ES-I3 (cell line): ENCODE results near the gene HIPK2.

Source experiments
- H3K36me3 ChIP-seq: 2 replicates; pipeline ENCODE4 v1.6.1; 2013; ENCODE audit warnings: mild to moderate bottlenecking, low read length, control low read depth, moderate library complexity; ENCODE audit not compliant: insufficient read depth
- H3K4me1 ChIP-seq: 2 replicates; pipeline ENCODE4 v1.6.1; 2013; ENCODE audit warnings: mild to moderate bottlenecking, control low read depth, low read length; ENCODE audit not compliant: insufficient read depth
- H3K9ac ChIP-seq: 2 replicates; pipeline ENCODE4 v1.6.1; 2013; ENCODE audit warnings: low read depth, mild to moderate bottlenecking, low read length, moderate library complexity
- H3K9me3 ChIP-seq: 2 replicates; pipeline ENCODE4 v1.6.1; 2013; ENCODE audit warnings: mild to moderate bottlenecking, low read length, moderate library complexity; ENCODE audit not compliant: control insufficient read depth, insufficient read depth

The HIPK2 gene

DNA sequence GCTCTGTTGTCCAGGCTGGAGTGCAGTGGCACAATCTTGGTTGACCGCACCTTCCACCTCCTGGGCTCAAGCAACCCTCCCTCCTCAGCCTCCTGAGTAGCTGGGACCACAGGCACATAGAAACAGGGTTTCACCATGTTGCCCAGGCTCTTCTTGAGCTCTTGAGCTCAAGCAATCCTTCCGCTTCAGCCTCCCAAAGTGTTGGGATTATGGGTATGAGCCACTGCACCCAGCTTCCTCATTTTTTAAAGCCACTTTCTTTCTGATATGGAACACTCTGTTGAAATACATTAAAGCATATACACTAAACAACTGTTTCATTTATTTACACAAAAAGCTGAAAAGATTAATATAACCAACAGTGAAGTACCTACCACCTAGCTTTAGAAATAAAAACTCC is 137.1 kb downstream of the HIPK2 start:
- H3K36me3 ChIP-seq: no peaks in the 10 kb centered on the region
- no peaks in the 10 kb centered on the region for H3K9me3 ChIP-seq
- no peak overlapping the region for H3K9ac ChIP-seq
- no peaks in the 10 kb centered on the region for H3K4me1 ChIP-seq

DNA sequence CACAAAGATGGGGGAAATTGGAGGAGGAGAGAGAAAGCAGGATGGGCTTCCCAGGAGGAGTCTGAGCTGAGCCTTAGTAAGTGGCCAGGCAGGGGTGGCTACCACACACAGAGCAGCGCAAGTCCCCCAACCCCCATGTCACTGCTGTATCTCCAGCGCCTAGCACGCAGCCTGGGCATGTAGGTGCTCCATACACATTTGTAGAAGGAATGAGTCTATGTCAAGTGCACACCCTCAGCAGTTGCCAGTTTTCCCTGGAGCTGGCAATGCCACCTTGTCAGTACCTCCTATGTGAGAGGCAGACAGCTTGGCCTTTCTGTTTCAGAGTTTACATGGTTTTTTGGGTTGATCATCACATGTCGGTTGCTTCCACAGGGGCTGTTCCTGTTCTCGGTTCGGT is 138.2 kb downstream of the HIPK2 start:
- Histone ChIP-seq H3K36me3 (no peaks in the 10 kb centered on the region), H3K9me3 (no peaks in the 10 kb centered on the region), H3K4me1 (no peaks in the 10 kb centered on the region), H3K9ac (no peak overlapping the region)

DNA sequence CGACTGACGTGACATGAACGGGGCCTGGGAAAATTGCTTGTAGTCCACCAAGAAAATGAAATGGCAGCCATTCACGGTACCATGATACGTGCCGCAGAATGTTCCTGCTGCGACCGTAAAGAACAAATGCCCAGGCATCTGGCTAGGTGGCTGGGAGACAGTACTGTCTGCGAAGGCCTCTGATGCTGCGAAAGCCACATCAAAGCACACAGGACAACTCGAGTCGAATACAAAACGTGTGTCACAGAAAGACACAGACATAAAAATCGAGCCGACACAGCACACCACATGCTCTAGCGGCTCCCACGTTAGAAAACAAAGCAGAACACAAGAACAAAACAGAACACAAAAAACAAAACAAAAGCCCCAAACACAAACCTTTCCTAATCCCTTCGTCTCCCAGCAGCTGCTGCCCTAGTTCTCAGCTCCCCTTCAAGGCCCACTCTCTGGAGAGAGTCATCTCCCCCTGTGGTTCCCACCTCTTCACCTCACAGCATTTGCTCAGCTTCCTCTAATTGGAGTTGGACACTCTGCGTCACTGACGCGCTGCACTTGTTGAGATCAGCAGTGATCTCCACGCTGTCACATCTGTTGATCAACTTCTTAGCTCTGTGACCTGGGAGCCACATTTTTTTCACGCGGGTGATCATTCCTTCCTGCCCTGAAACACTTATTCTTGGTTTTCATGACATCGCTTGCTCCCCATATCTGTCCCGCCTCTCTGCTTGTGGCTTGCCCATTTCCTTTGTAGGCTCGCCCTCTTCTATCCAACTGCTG is 142.1 kb downstream of the HIPK2 start:
- Histone ChIP-seq H3K9me3 (no peaks in the 10 kb centered on the region), H3K9ac (no peak overlapping the region), H3K4me1 (no peaks in the 10 kb centered on the region), H3K36me3 (0 out of 2 replicates have a peak, but pooled peaks cover 2% of the 10 kb centered on the region)

DNA sequence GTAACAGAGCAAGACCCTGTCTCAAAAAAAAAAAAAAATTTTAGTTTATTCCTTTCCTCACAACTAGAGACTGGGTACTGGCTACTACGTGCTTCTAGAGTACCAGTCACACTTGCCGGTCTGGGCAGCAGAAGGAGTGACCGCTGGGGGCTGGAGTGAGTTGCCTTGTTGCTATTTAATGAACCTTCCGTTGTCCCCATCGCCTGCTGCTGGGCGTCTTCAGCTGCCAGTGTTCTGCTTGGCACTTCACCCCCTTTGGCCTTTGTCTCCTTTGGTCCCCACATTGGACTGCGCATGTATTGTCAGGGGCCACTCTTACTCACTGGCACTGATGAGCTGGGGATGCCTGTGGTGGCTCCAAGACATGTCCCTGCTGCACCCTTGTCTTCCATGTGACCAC is 143.7 kb downstream of the HIPK2 start:
- no peaks in the 10 kb centered on the region for H3K9me3 ChIP-seq
- H3K9ac ChIP-seq: no peak overlapping the region
- H3K4me1 ChIP-seq: no peaks in the 10 kb centered on the region
- peaks cover 8% of the 10 kb centered on the region; the same call in 1 of the 2 replicates for H3K36me3 ChIP-seq

DNA sequence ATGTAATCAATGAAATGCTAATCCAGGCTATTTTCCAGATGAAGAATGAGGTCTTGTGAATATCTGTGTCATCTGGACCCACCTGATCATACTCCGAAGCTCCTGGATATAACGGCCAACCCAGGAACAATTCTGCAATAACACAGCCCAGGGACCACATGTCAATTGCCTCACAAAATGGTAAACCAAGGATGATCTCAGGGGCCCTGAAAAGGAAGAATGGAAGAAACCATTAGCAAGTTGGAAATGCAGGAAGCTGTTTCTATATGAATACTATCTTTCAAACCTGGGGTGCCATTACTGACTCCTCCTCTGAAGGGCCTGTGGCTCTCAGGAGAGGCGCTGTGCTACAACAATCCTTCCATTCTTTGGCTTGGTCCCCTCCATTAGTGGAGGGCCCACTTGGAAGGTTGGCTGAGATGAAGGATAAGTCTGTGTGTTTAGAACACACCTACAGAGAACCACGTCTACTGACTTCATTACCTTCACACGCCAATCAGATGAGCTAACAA is 146.2 kb downstream of the HIPK2 start:
- H3K4me1 ChIP-seq: no peaks in the 10 kb centered on the region
- peaks cover 11% of the 10 kb centered on the region; the same call in 1 of the 2 replicates for H3K36me3 ChIP-seq
- H3K9me3 ChIP-seq: no peaks in the 10 kb centered on the region
- H3K9ac ChIP-seq: no peak overlapping the region

DNA sequence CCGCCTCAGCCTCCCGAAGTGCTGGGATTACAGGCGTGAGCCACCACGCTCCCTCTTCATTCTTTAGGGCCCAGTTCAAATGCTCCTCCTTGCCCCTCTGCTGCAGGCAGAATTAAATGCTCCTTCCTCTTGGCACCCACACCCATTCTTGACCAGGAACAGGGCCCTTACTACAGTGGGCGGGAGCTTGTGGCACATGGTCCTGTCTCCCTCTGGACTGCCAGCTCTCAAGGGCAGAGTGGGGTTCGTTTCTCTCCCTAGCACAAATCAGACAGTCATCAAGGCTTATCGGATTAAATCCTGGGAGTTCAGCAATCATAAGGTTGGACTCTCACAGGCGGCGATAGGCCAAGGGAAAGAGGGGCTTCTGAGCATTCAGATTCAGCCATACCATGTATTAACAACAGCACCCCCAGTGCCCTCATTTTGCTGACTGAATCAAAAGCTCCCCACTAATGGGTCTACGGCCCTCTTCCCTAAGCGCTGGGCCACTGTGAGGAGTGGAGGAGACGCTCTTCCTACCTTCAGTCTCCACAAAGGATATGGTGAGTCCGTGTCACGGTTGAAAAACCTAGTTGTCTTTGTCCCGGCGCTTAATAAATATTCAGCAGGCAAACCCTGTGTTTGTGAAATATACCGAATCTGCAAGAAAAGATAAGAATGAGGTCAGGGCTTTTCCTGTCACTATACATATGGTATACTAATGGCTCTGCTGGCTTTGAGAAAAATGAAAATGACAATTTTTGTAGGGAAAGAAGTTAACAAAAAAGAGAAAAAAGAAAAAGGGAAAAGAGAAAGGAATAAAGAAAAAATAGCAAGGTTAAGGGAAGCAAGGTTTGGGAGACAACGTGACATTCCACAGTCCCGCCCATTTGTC is 146.9 kb downstream of the HIPK2 start:
- Histone ChIP-seq H3K36me3 (peaks cover 11% of the 10 kb centered on the region; the same call in 1 of the 2 replicates), H3K4me1 (no peaks in the 10 kb centered on the region), H3K9ac (no peak overlapping the region), H3K9me3 (no peaks in the 10 kb centered on the region)

DNA sequence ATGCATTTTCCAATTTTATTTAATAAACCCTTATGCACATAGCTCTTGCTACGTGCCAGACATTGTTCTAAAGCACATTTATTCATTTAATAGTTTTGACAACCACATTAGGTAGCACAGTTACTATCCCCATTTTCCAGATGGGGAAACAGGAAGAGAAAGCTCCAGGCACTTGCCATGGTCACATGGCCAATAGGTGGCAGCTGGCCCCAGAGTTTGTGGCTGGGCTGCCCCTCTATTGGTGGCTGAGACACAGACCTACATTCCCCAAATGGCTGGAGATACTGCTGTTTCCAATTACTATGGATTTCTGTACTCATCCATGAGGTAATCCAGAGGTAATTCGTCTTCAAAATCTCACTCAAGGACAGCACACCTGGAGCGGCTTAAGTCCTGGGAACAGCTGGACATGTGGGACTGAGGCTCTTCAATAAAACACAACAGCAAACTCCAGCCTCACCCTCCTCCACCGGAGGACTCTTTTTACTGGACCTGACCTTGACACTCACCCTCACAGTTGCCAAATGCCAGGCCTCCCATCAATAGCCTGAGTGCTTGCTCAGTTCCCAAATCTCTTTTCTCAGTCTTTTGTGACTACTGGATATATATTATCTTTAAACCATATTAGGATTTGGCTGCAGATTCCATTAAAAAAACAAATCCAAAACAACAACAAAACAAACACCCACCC is 148.3 kb downstream of the HIPK2 start:
- Histone ChIP-seq H3K36me3 (peaks cover 11% of the 10 kb centered on the region; the same call in 1 of the 2 replicates), H3K9me3 (no peaks in the 10 kb centered on the region), H3K4me1 (no peaks in the 10 kb centered on the region), H3K9ac (no peak overlapping the region)

DNA sequence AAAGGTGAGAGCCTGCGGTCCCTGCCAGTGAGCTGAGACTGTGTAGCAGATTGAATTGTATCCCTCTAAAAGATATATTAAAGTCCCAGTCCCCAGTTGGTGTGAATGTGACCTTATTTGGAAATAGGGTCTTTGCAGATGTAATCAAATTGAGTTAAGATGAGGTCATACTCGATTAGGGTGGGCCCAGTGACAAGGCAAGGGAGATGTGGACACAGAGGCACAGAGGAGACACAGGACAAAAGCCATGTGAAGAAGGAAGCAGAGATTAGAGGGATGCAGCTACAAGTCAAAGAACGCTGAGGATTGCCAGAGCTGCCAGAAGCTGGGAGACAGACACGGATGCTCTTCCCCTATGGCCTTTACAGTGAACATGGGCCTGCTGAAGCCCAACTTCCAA is 150.0 kb downstream of the HIPK2 start:
- Histone ChIP-seq H3K9ac (no peak overlapping the region), H3K4me1 (peaks cover 4% of the 10 kb centered on the region; the same call in 1 of the 2 replicates), H3K36me3 (peaks cover 11% of the 10 kb centered on the region; the same call in 1 of the 2 replicates), H3K9me3 (no peaks in the 10 kb centered on the region)

DNA sequence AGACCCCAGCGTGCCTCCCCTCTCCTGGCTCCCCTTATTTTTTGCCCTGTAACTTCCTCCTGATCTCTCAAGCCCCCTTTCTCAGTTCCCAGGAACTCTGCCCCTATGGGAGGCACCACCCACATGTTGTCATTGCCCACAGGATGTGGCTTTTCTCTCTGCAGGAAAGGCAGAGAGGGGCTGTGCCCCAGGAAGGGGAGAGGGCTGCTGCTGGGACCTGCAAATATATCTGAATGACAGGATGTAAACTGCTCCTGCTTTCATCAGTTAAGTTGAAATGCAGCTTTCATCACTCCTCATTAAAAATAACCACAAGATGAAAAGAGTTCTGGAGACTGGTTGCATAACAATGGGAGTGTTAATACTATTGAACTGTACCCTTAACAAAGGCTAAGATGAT is 151.0 kb downstream of the HIPK2 start:
- no peak overlapping the region for H3K9ac ChIP-seq
- peaks cover 11% of the 10 kb centered on the region; the same call in 1 of the 2 replicates for H3K36me3 ChIP-seq

DNA sequence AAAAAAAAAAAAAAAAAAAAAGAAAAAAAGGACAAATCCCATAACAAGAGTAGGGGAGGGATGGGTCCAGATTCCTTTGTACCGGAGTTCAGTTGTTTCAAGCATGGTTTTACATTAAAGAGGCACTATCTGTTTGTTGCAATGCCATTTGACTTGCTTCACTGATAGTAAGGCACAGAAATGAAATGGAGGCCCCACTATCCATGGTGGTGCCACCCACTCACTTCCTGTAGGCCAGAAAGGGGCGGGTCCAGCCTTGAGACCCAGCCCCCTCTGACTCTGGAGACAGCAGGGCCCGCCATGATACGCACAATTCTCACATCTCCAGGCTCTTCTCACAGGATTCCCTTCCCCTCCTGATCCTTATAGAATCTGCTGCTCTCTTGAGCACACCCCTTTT is 154.3 kb downstream of the HIPK2 start:
- Histone ChIP-seq H3K9ac (no peak overlapping the region), H3K9me3 (no peaks in the 10 kb centered on the region), H3K36me3 (no peaks in the 10 kb centered on the region), H3K4me1 (peaks cover 4% of the 10 kb centered on the region; the same call in 1 of the 2 replicates)

More for the DNA sequence above, 151.0 kb downstream of the HIPK2 start:
- Histone ChIP-seq H3K9me3 (no peaks in the 10 kb centered on the region), H3K4me1 (peaks cover 4% of the 10 kb centered on the region; the same call in 1 of the 2 replicates)

DNA sequence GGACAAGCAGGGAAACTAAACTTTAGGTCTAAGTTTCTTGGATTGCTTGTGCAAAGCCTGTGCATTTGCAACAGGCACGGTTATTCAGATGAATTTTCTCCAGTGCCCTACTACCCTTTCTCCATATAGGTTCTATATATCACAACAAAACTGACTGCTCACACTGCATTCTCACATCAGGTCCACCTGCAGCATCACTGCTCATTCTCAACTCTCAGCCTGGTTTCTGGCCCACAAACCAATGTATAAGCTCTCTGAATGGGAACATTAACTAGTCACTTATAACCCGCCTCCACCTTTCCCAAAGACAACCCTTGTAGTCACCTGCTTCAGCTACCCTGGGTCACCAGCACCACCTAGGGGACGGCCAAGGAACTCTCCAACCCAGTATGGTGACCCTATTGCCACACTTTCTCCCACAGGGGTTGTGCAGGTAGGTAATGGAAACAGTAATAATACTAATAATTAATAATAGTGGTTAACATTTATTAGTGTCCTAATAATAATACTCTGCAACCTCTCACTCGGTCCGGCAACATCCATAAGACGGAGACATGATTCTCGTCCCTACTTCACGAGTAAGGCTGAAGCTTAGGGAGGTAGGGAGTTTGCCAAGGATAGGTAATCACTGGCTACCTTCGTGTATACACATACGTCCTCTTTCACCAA is 157.0 kb downstream of the HIPK2 start:
- no peaks in the 10 kb centered on the region for H3K9me3 ChIP-seq
- H3K36me3 ChIP-seq: no peaks in the 10 kb centered on the region
- H3K4me1 ChIP-seq: peaks cover 4% of the 10 kb centered on the region; the same call in 1 of the 2 replicates
- no peak overlapping the region for H3K9ac ChIP-seq

DNA sequence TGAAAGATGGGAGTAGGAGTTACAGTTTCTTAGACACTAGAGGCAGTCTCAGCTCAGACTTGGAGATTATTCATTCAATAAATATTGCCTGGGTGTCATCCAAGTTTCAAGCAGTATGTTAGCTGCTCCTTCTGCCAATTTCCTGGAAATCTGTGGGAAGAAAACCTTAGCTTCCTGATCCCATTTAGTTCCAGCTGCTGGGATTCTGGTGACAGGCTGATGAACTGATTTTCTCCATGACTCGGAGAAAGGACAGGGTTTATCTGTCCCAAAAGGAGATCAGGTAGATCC is 158.5 kb downstream of the HIPK2 start:
- no peak overlapping the region for H3K9ac ChIP-seq
- H3K36me3 ChIP-seq: no peaks in the 10 kb centered on the region
- no peaks in the 10 kb centered on the region for H3K9me3 ChIP-seq
- peaks cover 8% of the 10 kb centered on the region for H3K4me1 ChIP-seq

DNA sequence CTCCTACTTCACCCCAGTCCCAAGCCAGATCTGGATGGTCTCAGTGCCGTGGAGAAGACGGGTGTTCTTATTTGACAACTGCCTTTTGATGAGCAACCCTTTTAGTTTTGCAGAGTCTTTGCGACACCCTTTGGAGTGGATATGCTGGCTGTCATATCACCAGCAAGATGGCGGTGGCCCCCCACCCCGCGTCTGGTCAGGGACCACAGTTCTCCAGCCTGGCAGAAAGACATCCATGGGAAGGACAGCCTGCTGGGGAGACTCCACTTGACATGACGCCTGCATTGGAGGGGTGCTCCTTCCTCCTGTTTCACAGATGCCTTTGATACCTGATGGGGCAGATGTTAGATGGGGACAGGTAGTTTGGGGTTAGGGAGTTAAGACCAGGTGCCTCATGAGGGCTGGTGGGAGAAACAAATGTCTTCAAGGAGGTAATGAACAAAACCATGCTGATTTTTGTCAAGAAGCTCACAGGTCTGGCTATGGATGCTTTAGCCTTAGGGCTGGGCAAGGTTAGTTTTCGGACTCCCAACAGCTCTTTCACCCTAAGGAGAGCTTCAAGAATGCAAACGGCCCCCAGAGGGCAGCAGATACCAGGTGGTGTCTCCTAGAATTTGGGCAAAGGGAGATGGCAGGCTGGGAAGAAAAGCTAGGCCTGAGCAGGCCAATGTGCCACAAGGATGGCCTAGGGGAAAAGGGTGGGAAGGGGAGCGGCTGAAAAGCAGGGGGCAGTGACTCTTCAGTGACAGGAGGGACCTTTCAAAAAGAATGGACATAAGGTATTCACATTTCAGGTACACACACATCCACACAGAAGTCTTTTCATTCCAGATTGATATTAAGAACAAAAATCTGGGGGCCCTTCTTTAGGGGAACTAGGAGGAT is 159.1 kb downstream of the HIPK2 start:
- peaks cover 12% of the 10 kb centered on the region for H3K4me1 ChIP-seq
- no peak overlapping the region for H3K9ac ChIP-seq
- no peaks in the 10 kb centered on the region for H3K36me3 ChIP-seq
- no peaks in the 10 kb centered on the region for H3K9me3 ChIP-seq
